ENCODE results near the gene BANP.
"Not testable (repeated sequence)": the region's sequence is repeated elsewhere in the genome, so short reads cannot be mapped to it uniquely, and the experiment has no call there.

BANP gene

GRCh38 chr16:87993901-87994300 lies 42.7 kb downstream of the BANP start:
- TF ChIP-seq, protein P1, sequence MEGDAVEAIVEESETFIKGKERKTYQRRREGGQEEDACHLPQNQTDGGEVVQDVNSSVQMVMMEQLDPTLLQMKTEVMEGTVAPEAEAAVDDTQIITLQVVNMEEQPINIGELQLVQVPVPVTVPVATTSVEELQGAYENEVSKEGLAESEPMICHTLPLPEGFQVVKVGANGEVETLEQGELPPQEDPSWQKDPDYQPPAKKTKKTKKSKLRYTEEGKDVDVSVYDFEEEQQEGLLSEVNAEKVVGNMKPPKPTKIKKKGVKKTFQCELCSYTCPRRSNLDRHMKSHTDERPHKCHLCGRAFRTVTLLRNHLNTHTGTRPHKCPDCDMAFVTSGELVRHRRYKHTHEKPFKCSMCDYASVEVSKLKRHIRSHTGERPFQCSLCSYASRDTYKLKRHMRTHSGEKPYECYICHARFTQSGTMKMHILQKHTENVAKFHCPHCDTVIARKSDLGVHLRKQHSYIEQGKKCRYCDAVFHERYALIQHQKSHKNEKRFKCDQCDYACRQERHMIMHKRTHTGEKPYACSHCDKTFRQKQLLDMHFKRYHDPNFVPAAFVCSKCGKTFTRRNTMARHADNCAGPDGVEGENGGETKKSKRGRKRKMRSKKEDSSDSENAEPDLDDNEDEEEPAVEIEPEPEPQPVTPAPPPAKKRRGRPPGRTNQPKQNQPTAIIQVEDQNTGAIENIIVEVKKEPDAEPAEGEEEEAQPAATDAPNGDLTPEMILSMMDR (IDR thresholded peaks at IDR 0.05; ENCODE audit: extremely low read depth, insufficient read depth, missing control alignments): no peak
- in situ Hi-C loops (cut with MboI; ENCODE audit: low pct_unique_long_range_greater_than_20kb, low sequenced_read_pairs, unreplicated experiment): no loop called here
- no peak for DNase-seq (ENCODE audit: low spot score)

DNA sequence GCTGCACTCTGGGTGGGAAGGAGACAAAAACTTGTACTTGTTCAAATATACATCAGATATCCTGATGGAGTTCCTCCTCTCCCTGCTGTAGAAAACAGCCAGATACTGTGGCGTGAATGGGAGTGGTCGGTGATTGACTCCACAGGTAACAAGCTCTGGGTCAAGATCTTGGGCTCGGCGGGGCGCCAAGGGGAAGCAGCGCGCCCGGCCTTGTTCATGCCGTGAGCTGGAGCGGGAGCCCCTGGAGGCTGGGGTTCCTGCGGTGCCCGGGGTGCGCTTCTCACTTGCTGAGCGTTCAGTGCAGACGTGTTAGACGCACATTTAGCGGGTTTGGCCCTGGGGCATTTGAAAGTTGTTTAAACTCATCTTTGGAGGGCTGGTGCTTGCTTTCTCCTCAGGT lies 44.4 kb downstream of the BANP start:
- in situ Hi-C loops (cut with MboI; ENCODE audit: low pct_unique_long_range_greater_than_20kb, low sequenced_read_pairs, unreplicated experiment): no loop called here

DNA sequence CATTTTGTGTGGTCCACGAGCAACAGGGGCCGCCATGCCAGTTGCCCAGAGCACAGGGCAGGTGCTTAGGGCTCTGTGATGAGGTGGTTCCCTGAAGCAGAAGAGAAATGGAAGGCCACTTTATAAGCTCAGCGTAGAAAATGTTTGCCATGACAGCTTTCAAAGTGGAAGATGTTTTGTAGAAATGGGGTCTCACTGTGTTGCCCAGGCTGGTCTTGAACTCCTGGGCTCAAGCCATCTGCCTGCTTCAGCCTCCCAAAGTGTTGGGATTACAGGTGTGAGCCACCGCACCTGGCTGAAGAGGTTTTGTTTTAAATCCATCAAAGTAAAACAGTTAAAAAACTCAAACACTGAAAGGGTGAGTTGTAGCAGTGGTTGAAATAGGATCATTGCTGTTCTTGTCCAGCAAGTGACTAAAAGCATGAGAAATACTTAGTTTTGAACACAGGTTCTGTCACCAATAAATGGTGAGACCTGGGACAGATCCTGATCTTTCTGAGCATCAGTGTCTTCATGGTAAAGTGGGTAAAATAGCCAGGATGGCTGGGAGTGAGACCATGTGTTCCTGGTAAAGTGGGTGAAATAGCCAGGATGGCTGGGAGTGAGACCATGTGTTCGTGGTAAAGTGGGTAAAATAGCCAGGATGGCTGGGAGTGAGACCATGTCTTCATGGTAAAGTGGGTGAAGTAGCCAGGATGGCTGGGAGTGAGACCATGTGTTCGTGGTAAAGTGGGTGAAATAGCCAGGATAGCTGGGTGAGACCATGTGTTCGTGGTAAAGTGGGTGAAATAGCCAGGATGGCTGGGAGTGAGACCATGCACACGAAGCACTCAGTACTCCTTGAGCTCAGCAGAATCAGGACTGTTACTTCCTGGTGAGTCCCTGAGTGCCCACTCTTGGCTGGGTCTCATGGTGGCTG lies 46.0 kb downstream of the BANP start:
- TF ChIP-seq, protein P1 (IDR thresholded peaks at IDR 0.05; ENCODE audit: extremely low read depth, insufficient read depth, missing control alignments): no peak
- DNase-seq (ENCODE audit: low spot score): no peak
- in situ Hi-C loops (cut with MboI; ENCODE audit: low pct_unique_long_range_greater_than_20kb, low sequenced_read_pairs, unreplicated experiment): no loop called here

More for the DNA sequence above, 44.4 kb downstream of the BANP start:
- TF ChIP-seq, protein P1 (IDR thresholded peaks at IDR 0.05; ENCODE audit: extremely low read depth, insufficient read depth, missing control alignments): no peak
- no peak for DNase-seq (ENCODE audit: low spot score)

DNA sequence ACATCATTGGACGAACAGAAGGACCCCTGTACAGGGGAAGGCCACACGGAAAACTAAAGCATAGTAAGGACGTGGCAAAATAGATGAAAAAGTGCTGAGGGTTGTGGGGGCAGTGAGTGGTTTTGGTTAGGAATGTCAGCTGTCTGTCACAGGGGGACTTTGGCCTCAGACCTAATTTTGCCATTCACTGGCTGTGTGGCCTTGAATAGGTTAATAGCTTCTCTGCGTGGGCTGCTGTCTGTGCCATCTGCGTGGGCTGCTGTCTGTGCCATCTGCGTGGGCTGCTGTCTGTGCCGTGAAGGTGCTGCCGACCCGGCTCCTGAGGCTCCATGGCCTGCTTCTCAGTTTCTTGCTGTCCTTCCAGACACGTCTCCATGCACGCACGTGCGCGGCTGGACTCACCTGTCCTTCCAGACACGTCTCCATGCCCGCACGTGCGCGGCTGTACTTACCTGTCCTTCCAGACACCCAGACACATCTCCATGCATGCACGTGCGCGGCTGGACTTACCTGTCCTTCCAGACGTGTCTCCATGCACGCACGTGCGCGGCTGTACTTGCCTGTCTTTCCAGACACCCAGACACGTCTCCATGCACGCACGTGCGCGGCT lies 47.1 kb downstream of the BANP start:
- in situ Hi-C loops (cut with MboI; ENCODE audit: low pct_unique_long_range_greater_than_20kb, low sequenced_read_pairs, unreplicated experiment); DNase-seq (ENCODE audit: low spot score): not testable (repeated sequence)

DNA sequence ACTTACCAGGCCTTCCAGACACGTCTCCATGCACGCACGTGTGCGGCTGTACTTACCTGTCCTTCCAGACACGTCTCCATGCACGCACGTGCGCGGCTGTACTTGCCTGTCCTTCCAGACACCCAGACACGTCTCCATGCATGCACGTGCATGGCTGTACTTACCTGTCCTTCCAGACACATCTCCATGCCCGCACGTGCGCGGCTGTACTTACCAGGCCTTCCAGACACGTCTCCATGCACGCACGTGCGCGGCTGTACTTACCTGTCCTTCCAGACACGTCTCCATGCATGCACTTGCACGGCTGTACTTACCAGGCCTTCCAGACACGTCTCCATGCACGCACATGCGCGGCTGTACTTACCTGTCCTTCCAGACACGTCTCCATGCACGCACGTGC lies 47.8 kb downstream of the BANP start:
- in situ Hi-C loops (cut with MboI; ENCODE audit: low pct_unique_long_range_greater_than_20kb, low sequenced_read_pairs, unreplicated experiment); DNase-seq (ENCODE audit: low spot score): not testable (repeated sequence)

DNA sequence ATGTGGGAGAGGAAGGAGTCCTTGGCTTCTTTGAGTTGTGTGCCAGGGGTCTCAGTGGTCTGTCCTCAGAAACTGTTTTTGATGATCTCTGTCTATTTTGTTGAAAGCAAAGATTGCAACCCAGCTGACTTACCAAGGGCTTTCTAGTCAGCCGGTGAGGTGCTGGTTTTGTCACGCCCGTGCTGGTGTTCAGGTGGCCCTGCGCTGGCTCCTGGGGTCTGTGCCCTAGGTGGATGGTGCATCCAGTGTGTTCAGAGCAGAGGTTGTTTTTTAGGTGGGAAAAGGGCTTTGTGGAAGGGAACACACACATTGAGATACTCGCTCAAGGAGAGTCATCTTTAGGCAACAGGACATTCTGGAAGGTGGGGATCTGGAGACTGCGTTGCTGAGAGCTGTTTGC lies 51.0 kb downstream of the BANP start:
- TF ChIP-seq, protein P1 (IDR thresholded peaks at IDR 0.05; ENCODE audit: extremely low read depth, insufficient read depth, missing control alignments): no peak
- DNase-seq (ENCODE audit: low spot score): no peak
- in situ Hi-C loops (cut with MboI; ENCODE audit: low pct_unique_long_range_greater_than_20kb, low sequenced_read_pairs, unreplicated experiment): no loop called here

GRCh38 chr16:88002749-88003148 lies 51.5 kb downstream of the BANP start:
- DNase-seq (ENCODE audit: low spot score): no peak
- TF ChIP-seq, protein P1 (IDR thresholded peaks at IDR 0.05; ENCODE audit: extremely low read depth, insufficient read depth, missing control alignments): no peak
- in situ Hi-C loops (cut with MboI; ENCODE audit: low pct_unique_long_range_greater_than_20kb, low sequenced_read_pairs, unreplicated experiment): no loop called here

All from GM13977 (cell line).